Activated B cell treated with CpG ODN at 0.5 μM for 24 hours (primary cell): ENCODE measurements around the gene LCP2. TPM values are rescaled to one million over a fixed set of nuclear protein-coding genes. Genes with fewer than 3 reads are reported as not detected.

Experiments
- ATAC-seq: fragments of 200-7000 bp; cut with Tn5 transposase; one replicate; pipeline ENCODE4 v1.10.0; 2021; ENCODE audit warnings: low read depth, mild to moderate bottlenecking, moderate library complexity
- CTCF ChIA-PET: fragments of 350-600 bp; sonication (Branson Sonifier 250); formaldehyde crosslinking; loops from one replicate; lab custom pipeline; 2021; ENCODE audit warnings: antibody characterized with exemption; lab: Charles Lee
- POLR2A ChIA-PET: fragments of 350-600 bp; sonication (Branson Sonifier 250); formaldehyde crosslinking; loops from one replicate; lab custom pipeline; 2021; ENCODE audit warnings: antibody characterized with exemption; lab: Charles Lee
- DNase-seq: peaks from one replicate; pipeline ENCODE4 v3.0.0; 2022
- H3K27ac Mint-ChIP-seq: one replicate; pipeline ENCODE4 v1.8.0; 2020; ENCODE audit warnings: mixed read lengths
- H3K27me3 Mint-ChIP-seq: one replicate; pipeline ENCODE4 v1.8.0; 2021; ENCODE audit warnings: mixed read lengths
- H3K36me3 Mint-ChIP-seq: one replicate; pipeline ENCODE4 v1.8.0; 2021; ENCODE audit warnings: low read depth, mixed read lengths
- H3K4me1 Mint-ChIP-seq: one replicate; pipeline ENCODE4 v1.8.0; 2021; ENCODE audit warnings: mixed read lengths
- H3K4me3 Mint-ChIP-seq: one replicate; pipeline ENCODE4 v1.8.0; 2020; ENCODE audit warnings: mild to moderate bottlenecking, mixed read lengths
- H3K9me3 Mint-ChIP-seq: one replicate; pipeline ENCODE4 v1.8.0; 2020; ENCODE audit warnings: mixed read lengths
- intact Hi-C: fragments of 100-400 bp; cut with micrococcal nuclease; formaldehyde crosslinking; loops from one replicate; pipeline ENCODE4 v1.15.1; 2024
- total RNA-seq: library from RNA; stranded (reverse); gene quantifications from 2 replicates; pipeline ENCODE4 v1.2.3, GENCODE V29; 2022
- TF ChIP-seq, protein P1 (sequence below): fragments of 200-600 bp; IDR thresholded peaks from one replicate; pipeline ENCODE4 v1.8.0; 2022; ENCODE audit warnings: antibody characterized with exemption, mild to moderate bottlenecking

The LCP2 gene
- total RNA-seq, 1 donor from 2014 or later: 8.5 TPM

DNA sequence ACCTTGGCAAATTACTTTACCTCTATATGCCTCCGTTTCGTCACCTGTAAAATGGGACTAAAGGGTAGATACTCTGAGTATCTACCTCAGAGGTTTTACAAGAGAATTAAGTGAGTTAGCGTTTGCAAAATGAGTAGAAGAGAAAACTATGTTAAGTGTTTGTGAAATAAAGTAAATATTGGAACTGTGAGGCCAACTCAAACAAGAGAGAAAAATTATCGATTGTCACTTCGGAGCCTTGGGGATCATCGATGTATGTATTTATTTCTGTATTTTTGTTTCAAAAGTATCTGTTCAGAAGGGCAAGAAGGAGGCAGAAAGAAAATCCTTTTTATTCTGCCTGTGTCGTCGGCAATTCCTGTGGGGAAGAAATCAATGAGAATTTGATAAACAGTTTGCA is 90.6 kb downstream of the LCP2 start:
- intact Hi-C loops: no loop called here
- no peaks in the 10 kb centered on the region for H3K4me1 Mint-ChIP-seq

DNA sequence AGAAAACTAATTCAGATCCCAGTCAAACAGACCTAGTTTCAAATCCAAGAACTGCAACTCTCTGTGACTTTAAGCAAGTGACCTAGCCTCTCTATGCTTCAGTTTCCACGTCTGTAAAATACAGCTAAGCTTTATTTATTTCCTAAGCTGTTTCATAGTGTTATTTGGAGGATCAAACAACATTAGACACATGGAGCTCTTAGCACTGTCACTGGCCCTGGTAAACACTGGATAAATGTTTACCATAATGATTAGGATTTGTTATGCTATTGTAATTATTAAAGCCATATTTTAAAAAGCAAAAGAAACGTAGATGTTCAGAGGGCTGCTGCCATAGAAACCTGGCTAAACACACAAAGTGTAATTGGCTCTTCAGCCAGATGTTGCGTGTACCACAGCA is 91.4 kb downstream of the LCP2 start:
- Mint-ChIP-seq H3K4me1 (no peaks in the 10 kb centered on the region), H3K9me3 (peaks cover 4% of the 10 kb centered on the region), H3K36me3 (no peaks in the 10 kb centered on the region), H3K4me3 (no peak overlapping the region), H3K27me3 (peaks cover 30% of the 10 kb centered on the region), H3K27ac (no peak overlapping the region)
- TF ChIP-seq, protein P1, sequence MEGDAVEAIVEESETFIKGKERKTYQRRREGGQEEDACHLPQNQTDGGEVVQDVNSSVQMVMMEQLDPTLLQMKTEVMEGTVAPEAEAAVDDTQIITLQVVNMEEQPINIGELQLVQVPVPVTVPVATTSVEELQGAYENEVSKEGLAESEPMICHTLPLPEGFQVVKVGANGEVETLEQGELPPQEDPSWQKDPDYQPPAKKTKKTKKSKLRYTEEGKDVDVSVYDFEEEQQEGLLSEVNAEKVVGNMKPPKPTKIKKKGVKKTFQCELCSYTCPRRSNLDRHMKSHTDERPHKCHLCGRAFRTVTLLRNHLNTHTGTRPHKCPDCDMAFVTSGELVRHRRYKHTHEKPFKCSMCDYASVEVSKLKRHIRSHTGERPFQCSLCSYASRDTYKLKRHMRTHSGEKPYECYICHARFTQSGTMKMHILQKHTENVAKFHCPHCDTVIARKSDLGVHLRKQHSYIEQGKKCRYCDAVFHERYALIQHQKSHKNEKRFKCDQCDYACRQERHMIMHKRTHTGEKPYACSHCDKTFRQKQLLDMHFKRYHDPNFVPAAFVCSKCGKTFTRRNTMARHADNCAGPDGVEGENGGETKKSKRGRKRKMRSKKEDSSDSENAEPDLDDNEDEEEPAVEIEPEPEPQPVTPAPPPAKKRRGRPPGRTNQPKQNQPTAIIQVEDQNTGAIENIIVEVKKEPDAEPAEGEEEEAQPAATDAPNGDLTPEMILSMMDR: no peak
- POLR2A ChIA-PET: no interaction called here
- CTCF ChIA-PET: no interaction called here
- no peak for DNase-seq
- intact Hi-C loops: no loop called here
- ATAC-seq: no peak

More for the DNA sequence above, 90.6 kb downstream of the LCP2 start:
- TF ChIP-seq, protein P1: no peak
- ATAC-seq (no peak), DNase-seq (no peak)
- CTCF ChIA-PET: no interaction called here
- peaks cover 4% of the 10 kb centered on the region for H3K9me3 Mint-ChIP-seq
- H3K36me3 Mint-ChIP-seq: no peaks in the 10 kb centered on the region
- H3K4me3 Mint-ChIP-seq: no peak overlapping the region
- H3K27me3 Mint-ChIP-seq: peaks cover 29% of the 10 kb centered on the region
- POLR2A ChIA-PET: no interaction called here
- no peak overlapping the region for H3K27ac Mint-ChIP-seq

DNA sequence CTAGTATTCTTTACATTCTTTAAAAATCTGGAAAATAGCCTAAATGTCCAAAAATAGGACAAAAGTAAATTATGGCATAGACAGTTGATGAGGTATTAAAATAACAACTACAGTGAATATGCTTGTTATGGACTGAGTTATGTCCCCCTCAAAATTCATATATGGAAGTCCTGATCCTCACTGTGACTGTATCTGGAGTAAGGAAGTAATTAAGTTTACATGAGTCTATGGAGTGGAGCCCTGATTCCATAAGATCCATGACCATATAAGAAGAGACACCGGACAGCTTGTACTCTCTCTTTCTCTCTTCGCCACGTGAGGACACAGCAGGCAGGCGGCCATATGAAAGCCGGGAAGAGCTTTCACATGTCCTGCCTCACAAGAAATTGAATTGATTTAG is 93.4 kb downstream of the LCP2 start:
- ATAC-seq (no peak), DNase-seq (no peak)
- Mint-ChIP-seq H3K27me3 (peaks cover 17% of the 10 kb centered on the region), H3K4me1 (no peaks in the 10 kb centered on the region), H3K27ac (no peak overlapping the region), H3K9me3 (no peaks in the 10 kb centered on the region), H3K4me3 (no peak overlapping the region), H3K36me3 (no peaks in the 10 kb centered on the region)
- intact Hi-C loops: no loop called here
- TF ChIP-seq, protein P1: no peak
- POLR2A ChIA-PET: no interaction called here
- CTCF ChIA-PET: no interaction called here

DNA sequence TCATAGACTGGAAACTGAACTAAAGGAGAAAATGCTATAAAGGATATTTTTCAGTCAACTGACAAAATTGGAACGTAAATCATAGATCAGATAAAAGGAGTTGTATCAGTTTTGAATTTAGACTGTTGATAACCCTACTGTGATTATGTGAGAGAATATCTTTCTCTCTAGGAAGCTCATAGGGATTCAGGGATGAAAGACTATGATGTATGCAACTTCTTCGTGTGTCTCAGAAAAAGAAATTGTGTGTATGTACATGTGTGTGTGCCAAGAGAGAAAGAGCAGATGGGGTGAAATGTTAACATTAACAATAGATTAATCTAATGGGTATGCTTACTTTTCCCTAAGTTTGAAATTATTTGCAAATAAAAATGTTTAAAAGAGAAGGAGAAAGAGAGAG is 95.5 kb downstream of the LCP2 start:
- ATAC-seq (no peak), DNase-seq (no peak)
- no peak overlapping the region for H3K27ac Mint-ChIP-seq
- no peaks in the 10 kb centered on the region for H3K36me3 Mint-ChIP-seq
- H3K27me3 Mint-ChIP-seq: peaks cover 16% of the 10 kb centered on the region
- POLR2A ChIA-PET: no interaction called here
- TF ChIP-seq, protein P1: no peak
- H3K4me1 Mint-ChIP-seq: no peaks in the 10 kb centered on the region
- CTCF ChIA-PET: no interaction called here
- H3K4me3 Mint-ChIP-seq: no peak overlapping the region
- intact Hi-C loops: no loop called here
- H3K9me3 Mint-ChIP-seq: no peaks in the 10 kb centered on the region

DNA sequence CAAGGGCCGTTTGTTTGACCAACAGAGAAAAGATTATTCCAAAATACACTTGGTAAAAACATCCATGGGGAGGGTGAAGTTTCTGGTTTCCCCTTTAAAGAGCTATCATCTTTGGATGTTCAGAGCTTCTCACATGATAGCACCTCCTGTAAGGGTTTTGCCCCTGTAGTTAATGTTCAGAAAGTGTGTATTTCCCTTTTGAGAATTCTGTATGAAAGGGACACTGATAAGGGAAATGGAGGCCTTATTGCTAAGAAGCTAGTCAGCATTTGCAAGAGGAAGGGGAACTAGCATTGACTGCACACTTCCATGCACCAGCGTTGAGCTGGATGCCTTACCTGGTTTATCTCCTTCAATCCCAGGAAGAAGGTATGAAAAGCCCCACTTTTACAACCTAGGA is 96.3 kb downstream of the LCP2 start:
- no peak overlapping the region for H3K27ac Mint-ChIP-seq
- H3K36me3 Mint-ChIP-seq: no peaks in the 10 kb centered on the region
- intact Hi-C loops: no loop called here
- POLR2A ChIA-PET: no interaction called here
- ATAC-seq (no peak), DNase-seq (no peak)
- CTCF ChIA-PET: no interaction called here
- no peaks in the 10 kb centered on the region for H3K4me1 Mint-ChIP-seq
- H3K27me3 Mint-ChIP-seq: peaks cover 16% of the 10 kb centered on the region
- H3K4me3 Mint-ChIP-seq: no peak overlapping the region
- H3K9me3 Mint-ChIP-seq: no peaks in the 10 kb centered on the region
- TF ChIP-seq, protein P1: no peak
